ENCODE results near the gene PICK1.

DNA sequence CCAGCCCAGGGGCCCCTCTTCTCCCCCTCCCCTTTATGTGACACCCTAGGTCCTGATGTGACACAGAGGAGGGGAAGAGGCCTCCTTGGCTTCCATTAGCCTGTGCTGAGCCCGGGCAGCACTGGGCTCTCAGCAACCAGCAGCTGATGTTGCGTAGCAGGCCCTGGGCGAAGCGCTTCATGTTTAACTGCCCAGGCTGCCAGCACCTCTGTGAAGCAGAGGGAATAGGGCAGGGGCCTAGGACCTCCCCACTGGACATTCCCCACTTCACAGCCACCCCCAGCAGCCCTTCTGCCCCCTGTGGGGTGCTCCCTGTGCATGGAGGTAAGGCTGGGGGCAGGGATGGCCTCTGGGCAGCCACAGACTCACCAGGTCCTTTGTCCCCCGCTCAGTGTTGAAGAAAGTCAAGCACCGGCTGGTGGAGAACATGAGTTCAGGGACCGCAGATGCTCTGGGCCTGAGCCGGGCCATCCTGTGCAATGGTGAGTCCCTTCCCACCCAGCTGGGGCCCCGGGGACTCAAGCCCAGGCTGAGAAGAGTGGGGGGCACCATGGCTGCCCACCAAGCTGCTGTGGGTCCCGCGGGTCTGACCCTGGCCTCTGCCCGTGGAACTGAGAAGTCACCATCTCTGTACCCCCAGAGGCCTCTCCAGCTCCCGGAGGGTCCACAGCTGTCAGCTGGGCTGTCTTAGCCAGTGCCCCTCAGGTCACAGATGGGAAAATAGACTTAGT, 11.6 kb downstream of the PICK1 start:
- TF ChIP-seq POLR2AphosphoS5 (IDR thresholded peaks at IDR 0.05; ENCODE audit: low read depth, low read length) (no peak), SPI1 (IDR thresholded peaks at IDR 0.05; ENCODE audit: low read depth, low read length) (no peak), POLR2A (IDR thresholded peaks at IDR 0.05; ENCODE audit: low read depth, low read length) (no peak), TAF1 (IDR thresholded peaks at IDR 0.05; ENCODE audit: low read depth, low read length) (no peak), PAX5 (IDR thresholded peaks at IDR 0.05; ENCODE audit: insufficient read depth, low read length, severe bottlenecking) (no peak)
